Measurements from ENCODE around the gene PYY.
"Not testable (repeated sequence)": the region's sequence is repeated elsewhere in the genome, so short reads cannot be mapped to it uniquely, and the experiment has no call there.

PYY gene

GRCh38 chr17:43979011-43979410 is 25.3 kb upstream of the PYY start:
- in situ Hi-C loops (cut with MboI; ENCODE audit: low sequenced_read_pairs) = no loop called here

DNA sequence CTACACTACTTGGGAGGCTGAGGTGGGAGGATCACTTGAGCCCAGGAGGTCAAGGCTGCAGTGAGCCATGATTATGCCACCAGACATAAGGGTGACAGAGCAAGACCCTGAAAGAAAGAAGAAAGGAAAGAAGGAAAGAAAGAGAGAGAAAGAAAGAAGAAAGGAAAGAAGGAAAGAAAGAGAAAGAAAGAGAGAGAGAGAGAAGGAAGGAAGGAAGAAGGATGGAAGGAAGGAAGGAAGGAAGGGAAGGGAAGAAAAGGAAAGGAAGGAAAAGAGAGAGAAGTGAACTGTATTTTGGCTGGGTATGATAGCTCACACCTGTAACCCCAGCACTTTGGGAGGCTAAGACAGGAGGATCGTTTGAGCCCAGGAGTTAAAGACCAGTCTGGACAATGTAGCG is 24.3 kb upstream of the PYY start:
- in situ Hi-C loops (cut with MboI; ENCODE audit: low sequenced_read_pairs) = no loop called here

DNA sequence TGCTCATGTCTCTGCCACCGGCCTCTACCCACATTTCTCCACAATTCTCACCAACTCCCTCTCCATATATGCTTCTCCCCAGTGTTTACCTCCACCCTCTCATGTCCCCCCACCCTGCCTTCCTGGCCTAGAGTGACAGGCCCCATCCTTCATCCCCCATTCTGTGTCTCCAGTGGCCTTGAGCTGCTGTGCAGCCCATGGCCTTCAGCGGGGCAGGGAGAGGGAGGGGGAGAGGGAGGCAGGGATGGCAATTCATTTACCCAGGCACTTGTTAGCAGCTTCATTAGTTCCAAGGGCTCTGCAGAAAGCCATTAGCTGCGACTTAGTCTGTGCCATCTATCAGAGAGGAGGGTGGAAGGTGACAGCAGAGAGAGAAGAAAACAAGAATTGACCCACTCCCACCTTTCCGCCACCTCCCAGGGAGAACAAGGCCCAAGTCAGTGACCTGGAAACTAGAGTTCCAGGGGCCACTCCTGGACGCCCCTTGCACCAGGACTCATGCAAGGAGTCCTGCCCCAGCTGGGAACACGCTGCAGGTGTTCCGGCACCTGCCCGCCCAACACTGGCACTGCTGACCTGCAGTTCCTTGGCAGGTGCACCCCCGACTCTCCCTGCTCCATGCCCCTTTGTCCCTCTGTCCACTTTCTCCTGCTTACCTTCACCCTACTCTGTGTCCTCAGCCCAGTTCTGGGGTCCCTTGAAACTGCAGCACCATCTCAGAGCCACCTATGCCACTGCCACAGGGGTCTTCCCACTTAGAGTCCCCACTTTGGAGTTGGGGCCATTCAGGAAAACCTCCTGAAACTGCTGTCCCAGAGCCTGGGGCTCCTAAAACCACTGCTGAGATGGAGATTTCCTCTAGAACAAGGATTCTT is 23.5 kb upstream of the PYY start:
- in situ Hi-C loops (cut with MboI; ENCODE audit: low sequenced_read_pairs) = no loop called here

DNA sequence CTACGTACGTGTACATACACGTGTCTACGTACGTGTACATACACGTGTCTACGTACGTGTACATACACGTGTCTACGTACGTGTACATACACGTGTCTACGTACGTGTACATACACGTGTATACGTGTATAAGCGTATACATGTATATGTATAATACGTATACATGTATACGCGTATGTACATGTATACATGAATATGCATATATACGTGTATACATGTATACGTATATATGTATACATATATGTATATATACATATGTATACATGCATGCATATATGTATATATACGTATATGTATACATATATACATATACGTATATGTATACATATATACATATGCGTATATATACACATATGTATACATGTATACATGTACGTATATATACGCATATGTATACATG is 22.2 kb upstream of the PYY start:
- in situ Hi-C loops (cut with MboI; ENCODE audit: low sequenced_read_pairs) = no loop called here

DNA sequence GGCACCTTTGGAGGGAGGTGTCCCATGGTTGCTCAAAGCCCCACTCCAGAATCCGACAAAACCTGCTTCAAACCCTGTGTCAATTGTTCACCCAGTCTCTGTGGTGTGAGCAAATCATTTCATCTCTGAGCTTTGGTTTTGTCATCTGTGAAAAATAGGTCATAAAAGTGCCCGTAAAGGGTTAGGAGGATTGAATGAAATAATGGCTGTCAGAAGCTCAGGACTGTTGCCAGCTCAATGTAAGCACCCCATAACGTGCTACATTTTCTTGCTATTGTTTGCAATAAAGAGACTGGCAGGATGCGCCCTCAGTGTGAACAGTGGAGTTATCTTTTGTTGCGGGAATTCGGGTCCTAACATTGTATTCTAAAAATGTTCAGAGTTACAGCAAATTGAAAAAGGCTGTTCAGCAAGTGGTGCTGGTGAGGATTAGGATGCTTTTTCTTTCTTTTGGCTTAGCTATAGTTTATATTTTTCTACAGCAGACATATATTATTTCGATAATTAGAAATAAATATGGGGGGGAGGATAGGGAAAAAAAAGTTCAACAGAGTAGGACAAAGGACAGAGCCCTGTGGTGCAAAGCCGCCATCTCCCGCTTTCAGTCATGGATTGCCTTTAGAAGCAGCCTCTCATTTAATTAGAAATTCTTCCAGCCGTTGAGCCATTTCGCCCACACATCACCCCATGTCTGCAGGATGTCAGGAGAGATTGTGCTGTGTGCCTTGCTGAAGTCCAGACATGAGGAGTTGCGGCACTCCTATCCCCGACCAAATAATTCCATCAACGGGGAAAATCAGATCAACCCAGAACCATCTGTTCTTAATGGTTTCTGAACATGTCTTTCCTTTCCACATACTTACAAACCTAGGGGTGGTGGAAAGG is 20.9 kb upstream of the PYY start:
- in situ Hi-C loops (cut with MboI; ENCODE audit: low sequenced_read_pairs) = no loop called here

DNA sequence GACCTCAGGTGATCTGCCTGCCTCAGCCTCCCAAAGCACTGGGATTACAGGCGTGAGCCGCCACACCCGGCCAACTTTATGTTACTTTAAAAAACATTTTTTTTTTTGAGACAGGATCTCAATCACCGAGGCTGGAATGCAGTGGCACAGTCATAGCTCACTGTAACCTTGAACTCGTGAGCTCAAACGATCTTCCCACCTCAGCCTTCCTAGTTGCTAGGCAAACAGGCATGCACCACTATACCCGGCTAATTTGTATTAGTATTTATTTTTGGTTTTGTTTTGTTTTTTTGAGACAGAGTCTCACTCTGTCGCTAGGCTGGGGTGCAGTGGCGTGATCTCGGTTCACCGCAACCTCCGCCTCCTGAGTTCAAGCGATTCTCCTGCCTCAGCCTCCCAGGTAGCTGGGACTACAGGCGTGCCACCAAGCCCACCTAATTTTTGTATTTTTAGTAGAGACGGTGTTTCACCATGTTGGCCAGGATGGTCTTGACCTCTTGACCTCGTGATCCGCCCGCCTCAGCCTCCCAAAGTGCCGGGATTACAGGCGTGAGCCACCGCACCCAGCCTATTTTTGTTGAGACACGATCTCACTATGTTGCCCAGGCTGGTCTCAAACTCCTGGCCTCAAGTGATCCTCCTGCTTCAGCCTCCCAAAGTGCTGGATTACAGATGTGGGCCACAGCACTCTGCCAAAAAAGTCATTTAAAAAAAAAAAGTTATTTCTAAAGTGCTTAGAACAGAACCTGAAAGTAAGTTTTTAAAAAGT is 18.9 kb upstream of the PYY start:
- in situ Hi-C loops (cut with MboI; ENCODE audit: low sequenced_read_pairs) = not testable (repeated sequence)

DNA sequence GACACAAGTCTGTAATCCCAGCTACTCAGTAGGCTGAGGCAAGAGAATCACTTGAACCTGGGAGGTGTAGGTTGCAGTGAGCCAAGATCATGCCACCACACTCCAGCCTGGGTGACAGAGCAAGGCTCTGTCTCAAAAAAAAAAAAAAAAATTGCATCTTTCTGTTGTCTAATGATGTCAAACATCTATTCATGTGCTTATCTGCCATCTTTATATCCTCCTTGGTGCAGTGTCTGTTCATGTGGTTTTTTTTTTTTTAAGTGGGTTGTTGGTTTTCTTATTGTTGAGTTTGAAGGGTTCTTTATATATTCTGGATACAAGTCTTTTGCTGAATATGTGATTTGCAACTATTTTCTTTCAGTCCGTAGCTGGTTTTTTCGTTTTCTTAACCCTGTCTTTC is 17.7 kb upstream of the PYY start:
- in situ Hi-C loops (cut with MboI; ENCODE audit: low sequenced_read_pairs) = not testable (repeated sequence)

- in situ Hi-C loops (cut with MboI; ENCODE audit: low sequenced_read_pairs) = no loop called here
These were observed 16.6 kb upstream of the PYY start for GRCh38 chr17:43970366-43970765.

DNA sequence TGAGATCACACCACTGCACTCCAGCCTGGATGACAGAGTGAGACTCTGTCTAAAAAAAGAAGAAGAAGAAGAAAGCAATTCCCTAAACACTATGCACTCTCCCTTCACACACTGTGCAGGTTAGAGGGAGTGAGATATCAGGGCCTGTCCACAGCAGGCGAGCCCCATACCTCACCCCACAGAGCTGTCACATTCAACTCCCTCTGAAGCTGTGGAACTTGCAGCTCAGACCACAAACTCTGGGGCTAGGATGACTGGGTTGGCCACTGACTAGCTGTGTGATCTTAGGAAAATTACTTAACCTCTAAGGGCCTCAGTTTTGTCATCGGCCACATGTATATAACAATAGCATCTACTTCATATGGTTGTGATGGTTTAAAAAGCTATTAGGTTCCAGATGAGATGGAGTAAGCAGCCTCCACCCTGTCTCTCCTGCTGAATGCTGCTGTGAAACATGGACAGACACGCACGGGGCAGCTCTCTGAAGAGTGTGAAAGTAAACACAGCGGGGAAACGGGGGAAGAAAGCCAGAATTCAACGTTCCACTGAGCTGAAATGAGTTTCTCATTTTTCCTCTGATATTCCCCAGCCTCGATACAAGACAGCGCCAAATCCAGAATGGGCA is 13.6 kb upstream of the PYY start:
- in situ Hi-C loops (cut with MboI; ENCODE audit: low sequenced_read_pairs) = no loop called here

GRCh38 chr17:43966276-43966675 is 12.5 kb upstream of the PYY start:
- in situ Hi-C loops (cut with MboI; ENCODE audit: low sequenced_read_pairs) = no loop called here

GRCh38 chr17:43962479-43962878 is 8.7 kb upstream of the PYY start:
- in situ Hi-C loops (cut with MboI; ENCODE audit: low sequenced_read_pairs) = no loop called here

DNA sequence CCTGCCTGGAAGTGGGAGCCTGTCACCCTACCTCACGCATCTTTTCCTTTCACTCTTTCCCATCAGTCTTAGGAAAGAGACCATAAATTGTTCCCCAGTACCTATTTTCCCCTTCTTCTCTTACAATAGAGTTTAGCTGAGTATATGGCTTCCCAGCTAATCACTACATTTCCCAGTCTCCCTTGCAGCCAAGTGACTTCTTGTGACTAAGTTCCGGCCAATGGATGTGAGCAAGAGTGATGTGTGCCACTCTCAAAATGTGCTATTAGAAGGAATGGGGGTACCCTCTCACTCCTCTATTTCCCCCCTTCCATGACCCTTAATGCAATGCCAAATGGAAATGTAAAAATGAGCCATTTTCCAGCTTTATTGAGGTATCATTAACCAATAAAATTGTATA is 8.2 kb upstream of the PYY start:
- in situ Hi-C loops (cut with MboI; ENCODE audit: low sequenced_read_pairs) = no loop called here

GRCh38 chr17:43961292-43961691 is 7.6 kb upstream of the PYY start:
- in situ Hi-C loops (cut with MboI; ENCODE audit: low sequenced_read_pairs) = not testable (repeated sequence)

DNA sequence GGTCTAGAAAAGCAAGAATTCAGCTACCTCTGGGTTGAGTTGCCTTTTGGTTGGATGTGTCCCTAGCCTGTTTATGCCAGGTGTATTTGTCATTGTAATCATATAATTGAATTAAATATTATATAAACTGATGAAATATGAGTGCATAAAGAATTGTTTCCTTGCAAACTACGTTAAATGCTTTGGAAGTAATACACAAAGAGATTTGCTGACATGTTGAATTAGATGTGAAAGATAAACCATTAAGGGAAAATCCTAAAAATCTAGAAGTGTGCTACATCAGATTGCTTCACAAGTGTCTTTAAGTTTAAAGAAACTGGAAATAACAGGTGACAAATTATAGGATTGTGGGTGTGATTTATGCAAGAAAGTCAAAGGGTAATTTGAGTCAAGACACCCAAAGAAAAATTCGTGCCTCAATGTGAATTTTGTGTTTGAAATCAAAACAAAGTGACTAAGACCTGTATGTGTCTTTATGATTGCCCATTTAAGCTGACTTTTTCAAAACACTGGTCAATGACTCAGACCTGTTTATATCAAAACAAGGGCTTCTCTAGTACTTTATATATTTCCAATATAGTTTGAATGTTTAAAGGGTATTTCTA is 5.1 kb upstream of the PYY start:
- in situ Hi-C loops (cut with MboI; ENCODE audit: low sequenced_read_pairs) = no loop called here

DNA sequence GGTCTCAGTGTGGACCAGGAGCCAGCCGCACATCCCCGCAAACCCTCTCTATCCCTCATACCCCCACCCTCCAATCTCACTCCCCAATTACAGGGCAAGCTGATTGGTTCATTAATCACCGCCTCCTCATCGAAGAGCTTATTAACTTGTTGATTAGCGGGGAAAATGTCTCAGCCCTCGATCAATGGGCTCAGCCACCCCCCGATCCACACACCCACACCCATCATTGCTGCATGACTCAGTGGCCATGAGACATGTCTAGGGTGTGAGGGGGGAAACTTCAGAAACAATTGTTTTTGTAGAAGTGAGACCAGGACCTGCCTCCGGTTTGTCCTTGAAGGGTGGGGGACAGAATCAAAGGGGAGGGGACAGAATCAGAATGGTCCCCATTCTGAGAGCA is 2.5 kb upstream of the PYY start:
- in situ Hi-C loops (cut with MboI; ENCODE audit: low sequenced_read_pairs) = no loop called here

DNA sequence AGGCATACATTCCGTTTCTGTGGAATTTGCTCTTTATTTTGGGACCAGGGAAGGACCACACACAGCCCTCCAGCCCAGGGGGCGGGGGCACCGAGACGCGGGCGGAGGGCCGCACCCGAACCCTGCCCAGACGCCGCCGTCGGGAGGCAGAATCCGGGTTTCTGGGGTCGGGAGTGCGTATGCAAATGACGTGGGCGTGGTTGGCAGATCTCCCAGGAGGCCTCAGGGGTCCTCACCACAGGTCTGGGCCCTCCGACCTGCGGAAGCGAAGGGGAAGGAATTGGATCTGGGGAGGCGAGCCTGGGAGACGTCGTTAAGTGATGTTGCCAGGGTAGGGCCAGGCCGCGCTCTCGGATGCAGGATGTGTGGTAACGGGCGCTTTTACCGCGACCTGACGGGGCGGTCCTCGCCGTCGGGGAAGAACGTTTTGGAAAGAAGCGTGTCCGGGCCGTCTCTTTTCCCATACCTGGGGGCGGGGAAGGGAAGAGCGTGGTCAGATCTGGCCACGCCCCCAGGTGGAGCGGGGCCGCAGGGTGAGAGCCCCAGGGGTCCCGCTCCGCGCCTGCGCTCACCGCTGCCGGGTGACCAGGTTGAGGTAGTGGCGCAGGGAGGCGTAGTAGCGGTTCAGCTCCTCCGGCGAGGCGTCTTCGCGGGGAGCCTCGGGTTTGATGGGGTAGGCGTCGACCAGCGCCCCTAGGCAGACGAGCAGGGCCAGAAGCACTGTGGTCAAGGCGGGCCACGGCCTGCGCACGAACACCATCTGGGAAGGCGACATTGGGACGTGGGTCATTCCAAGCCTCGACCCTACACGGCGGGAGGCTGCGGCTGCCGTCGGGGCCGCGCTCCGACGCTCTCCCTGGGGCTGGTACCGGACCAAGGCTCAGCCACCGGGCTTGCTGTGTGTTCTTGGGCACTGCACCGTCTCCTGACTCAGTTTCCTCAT is 745 bp downstream of the PYY start:
- in situ Hi-C loops (cut with MboI; ENCODE audit: low sequenced_read_pairs) = no loop called here

DNA sequence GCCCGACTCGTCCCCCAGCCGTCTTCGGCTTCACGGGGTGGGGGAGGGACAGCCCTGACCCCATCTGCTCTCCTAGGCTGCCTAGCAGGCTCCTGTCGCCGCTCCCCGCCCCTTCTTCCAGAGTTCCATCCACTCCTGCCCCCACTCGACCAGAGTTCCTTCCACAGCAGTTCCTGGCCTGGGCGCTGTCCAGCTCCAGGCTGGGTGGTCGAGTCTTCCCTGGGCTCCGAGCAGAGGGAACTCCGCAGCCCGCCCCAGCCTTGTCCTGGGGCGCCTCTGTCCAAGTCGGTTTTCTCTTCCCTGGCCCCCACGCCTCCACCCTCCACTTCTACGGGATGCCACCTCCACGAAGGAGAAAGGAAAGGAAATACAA is 1.4 kb downstream of the PYY start:
- in situ Hi-C loops (cut with MboI; ENCODE audit: low sequenced_read_pairs) = no loop called here

- in situ Hi-C loops (cut with MboI; ENCODE audit: low sequenced_read_pairs) = no loop called here
These were observed 2.0 kb downstream of the PYY start for GRCh38 chr17:43951750-43952149.

- in situ Hi-C loops (cut with MboI; ENCODE audit: low sequenced_read_pairs) = no loop called here
These were observed 3.2 kb downstream of the PYY start for GRCh38 chr17:43950554-43950953.
